K562 (cell line): ENCODE data around the gene LHPP. TPM values are rescaled to one million over a fixed set of nuclear protein-coding genes. Genes with fewer than 3 reads are reported as not detected.

Experiments
- ATAC-seq: fragments of 200-7000 bp; cut with Tn5 transposase; 3 replicates; pipeline ENCODE4 v1.9.1; 2020; ENCODE audit warnings: moderate library complexity
- BruUV-seq: library from RNA; stranded (reverse); fragments of 400-500 nt; replicated peaks from 2 replicates; lab custom pipeline; 2021; lab: Mats Ljungman, UMichigan
- CTCF ChIA-PET: fragments of 300-600 bp; formaldehyde crosslinking; extraction: SDS; loops from one replicate; lab custom pipeline; 2021; ENCODE audit warnings: low intra/inter-chr PET ratio; lab: Yijun Ruan, JAX
- POLR2A ChIA-PET: fragments of 300-600, 350-650 bp; sonication (Branson Sonifier 250); formaldehyde crosslinking; extraction: SDS; loops from one replicate; lab custom pipeline; 2021; ENCODE audit warnings: antibody characterized with exemption, inconsistent platforms; lab: Yijun Ruan, JAX
- DNase-seq, 4 experiments: peaks; one replicate each; pipeline versions ENCODE4 v3.0.0 to v3.0.0-alpha.2; 2011 to 2018; ENCODE audit warnings: low spot score in 3 of 4, mixed read lengths in 3 of 4; ENCODE audit errors: extremely low read depth in 1 of 4
- FAIRE-seq: peaks from 2 replicates; lab custom pipeline; 2011; peaks lifted over from hg19 to GRCh38; lab: Jason Lieb, UNC
- H2AFZ ChIP-seq: 2 replicates; pipeline ENCODE4 v1.6.0; 2011; ENCODE audit warnings: low read depth, low read length, control low read depth, inconsistent platforms
- H3K27ac ChIP-seq: fragments of 200-600 bp; 3 replicates; pipeline ENCODE4 v1.8.0; 2011; ENCODE audit warnings: low read depth, mild to moderate bottlenecking, control low read depth, inconsistent platforms, low read length, moderate library complexity, mixed read lengths; ENCODE audit errors: extremely low read depth
- H3K27me3 ChIP-seq, 2 experiments: fragments of 300-600 bp in 1 of 2; 2 replicates in 1 of 2; 3 replicates in 1 of 2; pipeline versions ENCODE4 v1.6.0 to v1.8.0; 2011; ENCODE audit warnings: inconsistent platforms in 2 of 2, low read length in 2 of 2, mild to moderate bottlenecking in 1 of 2, mixed read lengths in 1 of 2, moderate library complexity in 1 of 2; ENCODE audit not compliant: control insufficient read depth in 2 of 2, insufficient read depth in 2 of 2
- H3K36me3 ChIP-seq: fragments of 300-600 bp; 3 replicates; pipeline ENCODE4 v1.8.0; 2011; ENCODE audit warnings: mild to moderate bottlenecking, low read length, inconsistent platforms; ENCODE audit not compliant: control insufficient read depth, insufficient read depth
- H3K4me1 ChIP-seq, 2 experiments: fragments of 200-600 bp in 1 of 2; replicated peaks in 1 of 2; 2 replicates in 1 of 2; 3 replicates in 1 of 2; pipeline versions ENCODE4 v1.5.1 to v1.8.0; 2011; ENCODE audit warnings: inconsistent platforms in 2 of 2, low read length in 2 of 2, mild to moderate bottlenecking in 1 of 2, mixed read lengths in 1 of 2, moderate library complexity in 1 of 2; ENCODE audit not compliant: control insufficient read depth in 2 of 2, insufficient read depth in 2 of 2
- H3K4me2 ChIP-seq: 2 replicates; pipeline ENCODE4 v1.6.1; 2011; ENCODE audit warnings: low read length, control low read depth, inconsistent platforms, mixed read lengths; ENCODE audit not compliant: insufficient read depth
- H3K4me3 ChIP-seq: fragments of 200-600 bp; sonication (generic), shearing (Covaris generic); 2 replicates; pipeline ENCODE4 v1.5.1; 2016; ENCODE audit warnings: control low read depth, inconsistent platforms
- H3K79me2 ChIP-seq: fragments of 200-600 bp; 3 replicates; pipeline ENCODE4 v1.8.0; 2011; ENCODE audit warnings: low read length, inconsistent platforms; ENCODE audit not compliant: control insufficient read depth, insufficient read depth
- H3K9ac ChIP-seq, 2 experiments: 2 replicates each; pipeline versions ENCODE4 v1.6.0 to v1.6.1; 2011; ENCODE audit warnings: low read depth in 2 of 2, low read length in 2 of 2, control low read depth in 1 of 2, inconsistent platforms in 1 of 2, mild to moderate bottlenecking in 1 of 2, mixed read lengths in 1 of 2; ENCODE audit not compliant: insufficient read depth in 1 of 2
- H3K9me1 ChIP-seq: one replicate; pipeline ENCODE4 v1.6.0; 2011; ENCODE audit warnings: inconsistent platforms, mild to moderate bottlenecking, low read length, moderate library complexity; ENCODE audit not compliant: control insufficient read depth, insufficient read depth
- H3K9me3 ChIP-seq: replicated peaks from 2 replicates; pipeline ENCODE4 v1.5.1; 2011; ENCODE audit warnings: low read depth, low read length, inconsistent platforms; ENCODE audit not compliant: control insufficient read depth, insufficient read depth
- H4K20me1 ChIP-seq: replicated peaks from 2 replicates; pipeline ENCODE4 v1.6.1; 2011; ENCODE audit warnings: low read length, inconsistent platforms, mixed read lengths; ENCODE audit not compliant: control insufficient read depth, insufficient read depth
- ATF1 ChIP-seq, 2 experiments: fragments of 450-650 bp in 1 of 2; IDR thresholded peaks; 2 replicates each; pipeline ENCODE4 v1.6.1; 2016; ENCODE audit warnings: missing compliant biosample characterization in 1 of 2, missing genetic modification characterization in 1 of 2
- COPS2 ChIP-seq: fragments of 450-650 bp; conservative IDR thresholded peaks from 2 replicates; pipeline ENCODE4 v1.6.1; 2016; ENCODE audit warnings: mild to moderate bottlenecking, moderate library complexity
- ELF4 ChIP-seq: fragments of 450-650 bp; formaldehyde crosslinking; IDR thresholded peaks from 2 replicates; pipeline ENCODE4 v1.4.0; 2022; ENCODE audit warnings: missing genetic modification characterization
- FOXO4 ChIP-seq: fragments of 450-650 bp; formaldehyde crosslinking; IDR thresholded peaks from 2 replicates; pipeline ENCODE4 v1.4.0; 2020; ENCODE audit warnings: mild to moderate bottlenecking, moderate library complexity
- HNRNPL ChIP-seq: fragments of 200-400 bp; formaldehyde crosslinking; IDR thresholded peaks from 2 replicates; pipeline ENCODE4 v1.6.1; 2017; ENCODE audit warnings: low read depth, mild to moderate bottlenecking, low read length
- IFI16 ChIP-seq: fragments of 250-450 bp; sonication (Bioruptor Pico); IDR thresholded peaks from 2 replicates; pipeline ENCODE4 v2.1.2; 2022; ENCODE audit warnings: mild to moderate bottlenecking, inconsistent platforms
- ILF3 ChIP-seq: fragments of 450-650 bp; IDR thresholded peaks from 2 replicates; pipeline ENCODE4 v1.6.1; 2018; ENCODE audit warnings: antibody characterized with exemption, mild to moderate bottlenecking, moderate library complexity, borderline replicate concordance
- NEUROD1 ChIP-seq: fragments of 150-350 bp; IDR thresholded peaks from 2 replicates; pipeline ENCODE4 v1.6.1; 2014; ENCODE audit warnings: borderline replicate concordance, low read length, low read depth; ENCODE audit not compliant: partially characterized antibody
- NFATC3 ChIP-seq: fragments of 450-650 bp; IDR thresholded peaks from 2 replicates; pipeline ENCODE4 v1.6.1; 2017; ENCODE audit warnings: mild to moderate bottlenecking
- NFRKB ChIP-seq: fragments of 450-650 bp; IDR thresholded peaks from 2 replicates; pipeline ENCODE4 v1.6.1; 2016; ENCODE audit warnings: low read depth
- PBX2 ChIP-seq, 2 experiments: IDR thresholded peaks in 1 of 2; conservative IDR thresholded peaks in 1 of 2; 2 replicates each; pipeline ENCODE4 v1.6.1; 2016; ENCODE audit warnings: low read depth in 2 of 2, mild to moderate bottlenecking in 1 of 2, missing compliant biosample characterization in 1 of 2, missing genetic modification characterization in 1 of 2, moderate library complexity in 1 of 2
- PKNOX1 ChIP-seq: fragments of 450-650 bp; IDR thresholded peaks from 2 replicates; pipeline ENCODE4 v1.6.1; 2016
- RB1 ChIP-seq: fragments of 450-650 bp; IDR thresholded peaks from 2 replicates; pipeline ENCODE4 v1.6.1; 2017; ENCODE audit warnings: low read depth, mild to moderate bottlenecking
- TRIM25 ChIP-seq: fragments of 450-650 bp; IDR thresholded peaks from 2 replicates; pipeline ENCODE4 v1.7.0; 2016; ENCODE audit warnings: borderline replicate concordance
- ZNF695 ChIP-seq: fragments of 450-650 bp; formaldehyde crosslinking; IDR thresholded peaks from 2 replicates; pipeline ENCODE4 v1.4.0; 2020; ENCODE audit warnings: mild to moderate bottlenecking, moderate library complexity
- WGBS: fragments of 100-300 bp; shearing (Covaris generic); methylation state at CpG from one replicate; pipeline ENCODE4 v1.1.6; 2016; ENCODE audit warnings: low coverage, mixed read lengths; ENCODE audit not compliant: insufficient coverage; ENCODE audit errors: missing lambda C conversion rate; 5-methylcytosine and 5-hydroxymethylcytosine counted together
- in situ Hi-C: fragments of 300-500 bp; cut with MboI; formaldehyde crosslinking; loops from 4 replicates; pipeline ENCODE4 v1.15.0; 2018; ENCODE audit warnings: inconsistent platforms, mixed read lengths
- intact Hi-C: fragments of 100-400 bp; cut with micrococcal nuclease; formaldehyde crosslinking; loops from 2 replicates; pipeline ENCODE4 v1.14.2; 2022
- polyA plus RNA-seq, 8 experiments: library from polyadenylated mRNA; depleted of rRNA in 4 of 8; stranded (reverse) in 5 of 8; unstranded in 3 of 8; fragments of >200 nt; fragmentation: Nextera tagmentation in 2 of 8; fragmentation: Illumina TruSeq in 1 of 8; extraction: Ambion mirVana in 2 of 8; extraction: Trizol in 1 of 8; gene quantifications; 2 replicates each; pipeline versions ENCODE4 v1.2.1 to v1.2.3, GENCODE V29; 2011 to 2014; ENCODE audit warnings: inconsistent platforms in 1 of 8, missing spikeins in 1 of 8
- total RNA-seq, 7 experiments: library from RNA; depleted of rRNA in 6 of 7; stranded (reverse); fragments of >200 nt in 6 of 7; fragmentation: Illumina TruSeq in 2 of 7; extraction: Trizol in 2 of 7; gene quantifications; 2 replicates each; pipeline versions ENCODE4 v1.2.1 to v1.2.3, GENCODE V29; 2011 to 2021; ENCODE audit warnings: low replicate concordance in 1 of 7

Gene LHPP
- total and polyA plus RNA-seq, 9 of the 15 experiments (the other 6 are each of a cell fraction or from before 2014, with no cell fraction given) = 0.34 to 7.4 (median 3.0) TPM

- peaks cover 20% of the 10 kb centered on the region for H4K20me1 ChIP-seq
- H2AFZ ChIP-seq = no peak overlapping the region
- peaks cover 0 to 13% of the 10 kb centered on the region in 2 experiments; a peak in 3 of 5 replicates for H3K27me3 ChIP-seq
- peaks cover 21 to 50% of the 10 kb centered on the region in 2 experiments for H3K4me1 ChIP-seq
- in situ Hi-C loops (no loop called here), intact Hi-C loops (no loop called here)
- DNase-seq (no peak), ATAC-seq (no peak), FAIRE-seq (no peak)
- no peak overlapping the region for H3K9ac ChIP-seq
- ChIA-PET POLR2A (interaction anchor here (0.6 to 1.4 kb wide), 4 partner anchors 9 to 146 kb away, joined by 3 to 8 read pairs (median 4); no protein-coding TSS in a partner anchor), CTCF (no interaction called here)
- no peak overlapping the region for H3K27ac ChIP-seq
- BruUV-seq = no TSS peak
- no peaks in the 10 kb centered on the region for H3K79me2 ChIP-seq
- H3K36me3 ChIP-seq = no peaks in the 10 kb centered on the region
- H3K9me3 ChIP-seq = no peaks in the 10 kb centered on the region
- WGBS = 16% methylated on average over 21 of the region's 26 CpGs
- H3K9me1 ChIP-seq = peaks cover 5% of the 10 kb centered on the region
- no peak overlapping the region for H3K4me2 ChIP-seq
- no peak overlapping the region for H3K4me3 ChIP-seq
- TF ChIP-seq HNRNPL (no peak), TRIM25 (no peak), RB1 (no peak), PBX2 (CRISPR knock-in tag; IDR thresholded peaks at IDR 0.05; ENCODE audit: low read depth) (no peak), PBX2 (tag; conservative IDR thresholded peaks at IDR 0.05; ENCODE audit: low read depth) (peak; percentile 59; the same call in 1 of the 2 replicates), IFI16 (CRISPR knock-in tag) (no peak), COPS2 (no peak), NEUROD1 (no peak), ELF4 (CRISPR knock-in tag) (no peak), NFATC3 (no peak), ILF3 (no peak), FOXO4 (no peak), PKNOX1 (peak; percentile 73), NFRKB (no peak), ATF1 (CRISPR knock-in tag; IDR thresholded peaks at IDR 0.05) (no peak), ATF1 (tag; IDR thresholded peaks at IDR 0.05) (peak; percentile 10; the same call in 1 of the 2 replicates), ZNF695 (CRISPR knock-in tag) (no peak)
These were observed 131.3 kb downstream of the LHPP start for GRCh38 chr10:124592736-124593430.
